Measurements from ENCODE around the gene BSND. TPM values are rescaled to one million over a fixed set of nuclear protein-coding genes. Genes with fewer than 3 reads are reported as not detected.

The BSND gene
- total RNA-seq, 4 donors from 2014 or later, result not detected

DNA sequence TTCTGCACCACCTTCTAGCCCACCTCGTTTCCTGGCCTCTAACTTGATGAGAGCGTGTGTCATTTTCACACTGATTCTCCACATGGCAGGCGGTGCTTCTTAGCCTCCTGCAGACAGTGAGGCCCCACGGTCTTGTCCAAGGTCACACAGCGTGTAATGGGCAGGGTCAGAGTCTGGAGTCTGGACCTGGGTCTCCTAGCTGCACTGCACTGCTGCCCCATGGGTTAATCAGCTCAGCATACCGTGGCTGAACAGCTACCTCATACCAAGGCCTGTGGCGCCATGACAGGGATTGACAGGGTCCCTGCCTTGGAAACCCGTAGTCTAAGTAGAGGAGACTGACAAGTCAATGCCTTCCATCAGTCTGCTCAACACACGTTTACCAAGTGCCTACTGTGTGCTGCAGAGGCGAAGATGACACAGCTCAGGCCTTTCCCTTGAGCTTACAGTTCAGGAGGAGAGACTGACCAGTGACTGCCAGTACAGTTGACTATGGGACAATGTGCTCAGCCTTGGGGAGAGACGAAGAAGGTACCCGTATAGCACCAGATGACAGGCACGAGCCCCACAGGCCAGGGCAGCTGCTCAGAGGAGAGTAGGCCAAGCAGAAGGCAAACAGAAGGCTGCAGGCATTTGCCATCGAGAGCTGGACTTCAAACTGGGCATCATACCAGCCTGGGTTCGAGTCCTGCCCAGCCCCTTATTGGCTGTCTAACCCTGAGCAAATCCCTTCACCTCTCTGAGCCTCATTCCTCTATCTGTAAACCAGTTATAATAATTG, 46.1 kb downstream of the BSND start:
- TF ChIP-seq, protein P1, sequence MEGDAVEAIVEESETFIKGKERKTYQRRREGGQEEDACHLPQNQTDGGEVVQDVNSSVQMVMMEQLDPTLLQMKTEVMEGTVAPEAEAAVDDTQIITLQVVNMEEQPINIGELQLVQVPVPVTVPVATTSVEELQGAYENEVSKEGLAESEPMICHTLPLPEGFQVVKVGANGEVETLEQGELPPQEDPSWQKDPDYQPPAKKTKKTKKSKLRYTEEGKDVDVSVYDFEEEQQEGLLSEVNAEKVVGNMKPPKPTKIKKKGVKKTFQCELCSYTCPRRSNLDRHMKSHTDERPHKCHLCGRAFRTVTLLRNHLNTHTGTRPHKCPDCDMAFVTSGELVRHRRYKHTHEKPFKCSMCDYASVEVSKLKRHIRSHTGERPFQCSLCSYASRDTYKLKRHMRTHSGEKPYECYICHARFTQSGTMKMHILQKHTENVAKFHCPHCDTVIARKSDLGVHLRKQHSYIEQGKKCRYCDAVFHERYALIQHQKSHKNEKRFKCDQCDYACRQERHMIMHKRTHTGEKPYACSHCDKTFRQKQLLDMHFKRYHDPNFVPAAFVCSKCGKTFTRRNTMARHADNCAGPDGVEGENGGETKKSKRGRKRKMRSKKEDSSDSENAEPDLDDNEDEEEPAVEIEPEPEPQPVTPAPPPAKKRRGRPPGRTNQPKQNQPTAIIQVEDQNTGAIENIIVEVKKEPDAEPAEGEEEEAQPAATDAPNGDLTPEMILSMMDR (IDR thresholded peaks at IDR 0.05), result no peak
- no peak for TF ChIP-seq POLR2A (IDR thresholded peaks at IDR 0.05)
- 87 to 88% methylated on average over 15 of the region's 15 CpGs for WGBS, 2 donors
- DNase-seq (ENCODE audit: low spot score in 2 of 2), result no peak
- intact Hi-C loops (cut with DNase I; ENCODE audit: low total_unique reads), result no loop called here
- no peak overlapping the region for H3K4me3 ChIP-seq (ENCODE audit: low read depth, poor library complexity, severe bottlenecking)

DNA sequence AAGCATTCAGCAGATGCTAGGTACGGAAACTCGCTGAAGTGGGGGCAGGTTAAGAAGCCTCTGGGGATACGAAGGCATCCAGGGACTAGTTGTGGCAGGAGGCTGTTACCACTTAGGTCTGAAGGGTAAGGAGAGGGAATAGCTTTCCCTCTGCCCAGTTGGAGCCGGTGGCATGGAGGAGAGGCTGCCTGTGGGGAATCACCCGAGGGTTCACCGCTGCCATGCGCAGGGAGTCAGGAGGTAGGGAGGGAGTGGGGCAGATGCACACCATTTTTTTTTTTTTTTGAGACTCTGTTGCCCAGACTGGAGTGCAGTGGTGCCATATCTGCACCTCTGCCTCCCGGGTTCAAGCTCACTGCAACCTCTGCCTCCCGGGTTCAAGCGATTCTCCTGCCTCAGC, 46.7 kb downstream of the BSND start:
- H3K4me3 ChIP-seq (ENCODE audit: low read depth, poor library complexity, severe bottlenecking), result no peak overlapping the region
- TF ChIP-seq, protein P1 (IDR thresholded peaks at IDR 0.05), result no peak
- TF ChIP-seq POLR2A (IDR thresholded peaks at IDR 0.05), result no peak
- intact Hi-C loops (cut with DNase I; ENCODE audit: low total_unique reads), result no loop called here
- no peak for DNase-seq (ENCODE audit: low spot score in 2 of 2)
- WGBS, 2 donors, result 95% methylated on average over 10 of the region's 10 CpGs

DNA sequence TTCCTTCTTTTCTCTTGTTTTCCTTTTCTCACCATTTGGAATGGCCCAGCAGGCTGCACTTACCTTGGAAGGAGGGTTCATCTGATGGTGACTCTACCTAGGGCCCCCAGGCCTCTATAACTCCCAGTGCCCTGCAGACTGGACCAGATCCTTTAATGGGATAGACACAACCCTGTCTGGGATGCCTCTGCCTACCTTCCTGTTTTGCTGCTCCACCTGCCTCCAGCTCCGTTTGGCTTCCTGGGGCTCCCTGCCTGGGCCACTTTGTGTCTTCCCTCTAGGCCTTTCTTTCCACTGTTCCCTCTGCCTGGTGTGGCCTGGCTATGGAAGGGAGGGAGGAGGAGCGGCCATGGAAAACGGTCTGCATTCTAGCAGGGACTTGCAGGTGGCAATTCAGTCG, 48.1 kb downstream of the BSND start:
- no peak for DNase-seq (ENCODE audit: low spot score in 2 of 2)
- H3K4me3 ChIP-seq (ENCODE audit: low read depth, poor library complexity, severe bottlenecking), result no peak overlapping the region
- 82 to 86% methylated on average over 4 of the region's 4 CpGs for WGBS, 2 donors
- TF ChIP-seq, protein P1 (IDR thresholded peaks at IDR 0.05), result no peak
- no peak for TF ChIP-seq POLR2A (IDR thresholded peaks at IDR 0.05)
- intact Hi-C loops (cut with DNase I; ENCODE audit: low total_unique reads), result no loop called here

DNA sequence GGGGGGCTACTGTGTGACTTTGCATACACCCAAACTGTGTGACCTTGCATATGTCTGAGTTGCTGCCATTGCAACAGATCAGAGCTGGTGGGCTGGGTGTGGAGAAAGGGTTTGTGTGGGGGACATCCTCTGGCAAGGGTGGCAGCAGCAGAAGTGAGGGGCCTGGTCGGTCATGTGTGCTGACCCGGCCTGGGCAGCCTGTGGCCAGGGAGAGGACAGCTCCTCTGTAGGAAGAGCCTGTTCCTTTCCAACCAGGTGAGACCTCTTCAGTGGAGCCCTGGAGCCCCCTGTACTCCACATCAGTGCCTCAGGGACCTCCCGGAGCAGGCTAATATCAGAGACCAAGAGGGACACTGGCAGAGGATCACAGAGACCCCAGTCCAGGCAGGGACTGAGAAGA, 48.9 kb downstream of the BSND start:
- 95 to 97% methylated on average over 3 of the region's 3 CpGs for WGBS, 2 donors
- no peak for DNase-seq (ENCODE audit: low spot score in 2 of 2)
- no peak overlapping the region for H3K4me3 ChIP-seq (ENCODE audit: low read depth, poor library complexity, severe bottlenecking)
- no peak for TF ChIP-seq POLR2A (IDR thresholded peaks at IDR 0.05)
- intact Hi-C loops (cut with DNase I; ENCODE audit: low total_unique reads), result no loop called here

DNA sequence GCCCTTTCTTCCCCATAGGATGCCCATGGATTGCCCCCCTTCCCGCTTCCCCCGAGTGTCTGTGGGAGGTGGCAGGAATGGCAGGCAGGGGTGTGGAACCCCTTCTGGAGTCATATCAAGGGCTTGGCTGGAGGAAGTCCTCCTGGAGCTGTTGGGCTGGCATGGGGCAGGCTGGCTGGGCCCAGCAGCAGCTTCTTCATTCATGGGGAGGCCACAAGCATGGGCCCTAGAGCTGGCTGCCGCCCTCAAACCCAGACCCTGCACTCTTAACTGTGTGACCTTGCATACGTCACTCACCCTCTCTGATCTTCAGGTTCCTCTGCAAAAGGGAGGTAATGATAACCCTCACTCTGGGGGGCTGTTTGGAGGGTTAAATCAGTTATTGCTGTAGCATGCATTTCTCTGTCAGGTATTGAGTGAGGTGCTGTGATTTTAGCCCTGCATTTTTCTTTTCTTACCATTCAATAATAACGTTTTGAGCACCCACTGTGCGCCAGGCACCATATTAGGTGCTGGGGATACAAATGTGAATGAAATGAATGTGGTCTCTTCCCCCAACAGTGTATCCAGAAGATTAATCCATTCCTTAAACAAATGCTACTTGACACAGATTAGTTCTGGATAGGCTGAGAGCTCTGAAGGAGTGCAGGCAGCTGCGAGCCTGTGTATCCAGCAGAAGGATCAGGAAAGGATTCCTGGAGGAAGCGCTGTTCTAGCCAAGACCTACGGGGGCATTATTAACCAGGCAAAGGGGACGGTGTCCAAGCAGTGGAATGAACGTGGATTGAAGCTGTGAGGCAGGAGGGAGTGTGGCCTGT, 49.9 kb downstream of the BSND start:
- H3K4me3 ChIP-seq (ENCODE audit: low read depth, poor library complexity, severe bottlenecking), result no peak overlapping the region
- intact Hi-C loops (cut with DNase I; ENCODE audit: low total_unique reads), result no loop called here
- TF ChIP-seq, protein P1 (IDR thresholded peaks at IDR 0.05), result no peak
- no peak for TF ChIP-seq POLR2A (IDR thresholded peaks at IDR 0.05)
- no peak for DNase-seq (ENCODE audit: low spot score in 2 of 2)
- WGBS, 2 donors, result 90 to 93% methylated on average over 9 to 11 of the region's 11 CpGs

DNA sequence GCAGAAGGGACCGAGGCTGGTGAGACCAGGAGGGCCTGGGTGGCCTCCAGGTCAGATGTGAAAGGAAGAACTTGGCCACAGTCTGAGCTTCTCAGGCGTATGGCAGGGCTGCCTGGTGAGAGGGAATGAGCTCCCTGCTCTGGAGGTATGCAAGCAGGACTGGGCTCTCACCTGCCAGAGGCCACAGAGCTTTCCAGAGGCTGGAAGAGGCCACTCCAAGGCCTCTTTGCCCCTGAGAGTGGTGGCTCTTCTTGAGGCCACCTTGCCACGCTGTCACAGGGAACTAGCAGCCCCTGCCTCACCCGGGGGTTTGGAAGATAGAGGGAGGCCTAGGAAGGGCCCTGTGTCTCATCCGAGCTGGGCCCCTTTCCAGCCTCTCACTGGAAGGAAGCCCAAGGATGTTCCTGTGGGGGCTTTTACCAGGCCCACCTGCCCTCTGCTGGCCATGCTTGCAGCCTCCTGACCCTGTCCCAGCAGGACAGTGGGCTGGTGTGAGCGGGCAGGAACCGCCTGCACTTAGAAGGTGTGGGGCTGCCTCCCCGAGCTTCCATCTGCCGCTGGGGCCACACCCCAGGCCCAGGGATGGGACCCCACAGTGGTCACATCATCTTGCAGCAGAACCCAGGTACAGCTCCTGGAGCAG, 50.7 kb downstream of the BSND start:
- no peak for TF ChIP-seq POLR2A (IDR thresholded peaks at IDR 0.05)
- TF ChIP-seq, protein P1 (IDR thresholded peaks at IDR 0.05), result no peak
- H3K4me3 ChIP-seq (ENCODE audit: low read depth, poor library complexity, severe bottlenecking), result no peak overlapping the region
- DNase-seq (ENCODE audit: low spot score in 2 of 2), result no peak
- 91 to 93% methylated on average over 7 to 9 of the region's 9 CpGs for WGBS, 2 donors
- intact Hi-C loops (cut with DNase I; ENCODE audit: low total_unique reads), result no loop called here
